OCI-LY7 (cell line): Measurements from ENCODE around the gene TRPM8.

Experiments
- CTCF ChIP-seq: fragments of 200-600 bp; sonication (generic); conservative IDR thresholded peaks from 2 replicates; pipeline ENCODE4 v1.5.1; 2014; ENCODE audit warnings: mild to moderate bottlenecking, antibody characterized with exemption, low read length, moderate library complexity, mixed read lengths
- EZH2phosphoT487 ChIP-seq: fragments of 200-600 bp; sonication (generic); IDR thresholded peaks from 2 replicates; pipeline ENCODE4 v1.6.1; 2018; ENCODE audit warnings: low read depth, borderline replicate concordance, mild to moderate bottlenecking, mixed run types, antibody characterized with exemption, low read length, moderate library complexity, mixed read lengths

GRCh38 chr2:234024304-234024703 lies 107.1 kb downstream of the TRPM8 start:
- no peak for TF ChIP-seq EZH2phosphoT487
- no peak for TF ChIP-seq CTCF
